GM12891 (cell line): ENCODE data around the gene TBX6.
A peak's percentile ranks its signal among the peaks of the same experiment; 100 is the strongest.

ENCODE experiments used
- DNase-seq: peaks from one replicate; pipeline ENCODE4 v3.0.0; 2011; ENCODE audit warnings: low spot score; ENCODE audit not compliant: insufficient read length
- FAIRE-seq: peaks from 2 replicates; lab custom pipeline; 2011; peaks lifted over from hg19 to GRCh38; lab: Jason Lieb, UNC
- PAX5 ChIP-seq: IDR thresholded peaks from 2 replicates; pipeline ENCODE4 v1.6.1; 2011; ENCODE audit warnings: low read length, moderate library complexity, mild to moderate bottlenecking; ENCODE audit not compliant: insufficient read depth, severe bottlenecking
- POLR2A ChIP-seq: IDR thresholded peaks from 2 replicates; pipeline ENCODE4 v1.6.1; 2011; ENCODE audit warnings: low read depth, low read length, control low read depth
- POLR2AphosphoS5 ChIP-seq: IDR thresholded peaks from 2 replicates; pipeline ENCODE4 v1.6.1; 2011; ENCODE audit warnings: low read depth, low read length, control low read depth
- POU2F2 ChIP-seq: IDR thresholded peaks from 2 replicates; pipeline ENCODE4 v1.6.1; 2011; ENCODE audit warnings: low read depth, mild to moderate bottlenecking, control low read depth, low read length, moderate library complexity
- SPI1 ChIP-seq: IDR thresholded peaks from 2 replicates; pipeline ENCODE4 v1.6.1; 2011; ENCODE audit warnings: low read depth, low read length, control low read depth
- TAF1 ChIP-seq: IDR thresholded peaks from 2 replicates; pipeline ENCODE4 v1.6.1; 2011; ENCODE audit warnings: low read depth, low read length, control low read depth

Gene TBX6

GRCh38 chr16:30076276-30076791 lies 15.4 kb downstream of the TBX6 start:
- no peak for DNase-seq
- no peak for TF ChIP-seq PAX5
- no peak for TF ChIP-seq SPI1
- TF ChIP-seq POLR2A, result no peak
- no peak for TF ChIP-seq TAF1
- TF ChIP-seq POLR2AphosphoS5, result no peak
- no peak for TF ChIP-seq POU2F2
- FAIRE-seq, result no peak

GRCh38 chr16:30075503-30076275 lies 16.0 kb downstream of the TBX6 start, which contains the start of gene PPP4C:
TSS of gene PPP4C (plus strand) at chr16:30075994. CDS start at chr16:30076378, 384 bp downstream.
- FAIRE-seq (peak; percentile 83), DNase-seq (peak; percentile 98)
- TF ChIP-seq SPI1, result peak; percentile 35
- no peak for TF ChIP-seq PAX5
- TF ChIP-seq TAF1, result peak; percentile 75
- TF ChIP-seq POU2F2, result peak; percentile 63; the same call in 1 of the 2 replicates
- TF ChIP-seq POLR2A, result peak; percentile 88
- peak; percentile 85 for TF ChIP-seq POLR2AphosphoS5

DNA sequence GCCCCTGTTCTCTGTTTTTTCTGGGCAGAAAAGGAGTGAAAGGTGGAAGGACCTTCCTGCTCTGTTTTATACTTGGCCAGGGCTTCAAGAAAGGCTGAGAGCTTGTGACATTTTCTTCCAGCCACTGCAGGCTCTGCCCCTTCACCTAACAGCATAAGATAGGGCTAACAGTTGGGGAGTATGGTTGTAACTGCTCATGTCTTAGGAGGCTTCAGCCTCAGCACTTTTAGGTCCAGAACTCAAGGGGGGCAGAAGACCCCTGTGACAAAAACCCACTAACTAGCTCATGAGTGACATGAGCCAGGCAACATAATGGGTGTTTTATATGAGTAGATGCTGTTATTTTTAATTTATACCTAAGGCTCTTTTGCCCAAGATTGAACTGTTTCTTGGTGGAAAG lies 21.2 kb downstream of the TBX6 start:
- FAIRE-seq (no peak), DNase-seq (no peak)
- TF ChIP-seq POLR2A (no peak), TAF1 (no peak), SPI1 (no peak), PAX5 (no peak), POU2F2 (no peak), POLR2AphosphoS5 (no peak)

DNA sequence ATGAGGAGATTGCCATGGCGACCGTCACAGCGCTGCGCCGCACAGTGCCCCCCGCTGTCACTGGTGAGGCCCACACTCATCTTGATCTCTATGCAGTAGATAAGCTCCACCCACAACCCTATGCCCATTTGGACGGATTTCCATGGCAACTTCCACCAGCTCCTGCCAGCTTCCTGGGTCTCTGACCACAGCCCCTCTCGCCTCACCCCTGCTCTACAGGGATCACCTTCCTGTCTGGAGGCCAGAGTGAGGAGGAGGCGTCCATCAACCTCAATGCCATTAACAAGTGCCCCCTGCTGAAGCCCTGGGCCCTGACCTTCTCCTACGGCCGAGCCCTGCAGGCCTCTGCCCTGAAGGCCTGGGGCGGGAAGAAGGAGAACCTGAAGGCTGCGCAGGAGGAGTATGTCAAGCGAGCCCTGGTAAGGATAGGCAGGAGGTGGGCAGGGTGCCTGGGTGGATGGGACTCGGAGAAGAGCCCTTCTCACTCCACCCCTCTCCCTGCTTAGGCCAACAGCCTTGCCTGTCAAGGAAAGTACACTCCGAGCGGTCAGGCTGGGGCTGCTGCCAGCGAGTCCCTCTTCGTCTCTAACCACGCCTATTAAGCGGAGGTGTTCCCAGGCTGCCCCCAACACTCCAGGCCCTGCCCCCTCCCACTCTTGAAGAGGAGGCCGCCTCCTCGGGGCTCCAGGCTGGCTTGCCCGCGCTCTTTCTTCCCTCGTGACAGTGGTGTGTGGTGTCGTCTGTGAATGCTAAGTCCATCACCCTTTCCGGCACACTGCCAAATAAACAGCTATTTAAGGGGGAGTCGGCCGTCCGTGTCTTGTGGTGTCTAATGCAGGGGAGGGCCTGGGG lies 21.9 kb downstream of the TBX6 start:
- DNase-seq (no peak), FAIRE-seq (no peak)
- no peak for TF ChIP-seq PAX5
- TF ChIP-seq TAF1, result no peak
- no peak for TF ChIP-seq POLR2AphosphoS5
- no peak for TF ChIP-seq SPI1
- no peak for TF ChIP-seq POU2F2
- TF ChIP-seq POLR2A, result no peak

- TF ChIP-seq TAF1 (no peak), POLR2AphosphoS5 (no peak; the same call in none of the 2 replicates), SPI1 (no peak), POU2F2 (no peak), PAX5 (no peak), POLR2A (no peak)
- FAIRE-seq (no peak), DNase-seq (no peak)
Observed at GRCh38 chr16:30068750-30069610, 22.7 kb downstream of the TBX6 start.

- FAIRE-seq (no peak), DNase-seq (no peak)
- TF ChIP-seq POLR2AphosphoS5 (no peak), SPI1 (no peak), POU2F2 (no peak), TAF1 (no peak), POLR2A (no peak), PAX5 (no peak)
Observed at GRCh38 chr16:30068333-30068732, 23.4 kb downstream of the TBX6 start.

DNA sequence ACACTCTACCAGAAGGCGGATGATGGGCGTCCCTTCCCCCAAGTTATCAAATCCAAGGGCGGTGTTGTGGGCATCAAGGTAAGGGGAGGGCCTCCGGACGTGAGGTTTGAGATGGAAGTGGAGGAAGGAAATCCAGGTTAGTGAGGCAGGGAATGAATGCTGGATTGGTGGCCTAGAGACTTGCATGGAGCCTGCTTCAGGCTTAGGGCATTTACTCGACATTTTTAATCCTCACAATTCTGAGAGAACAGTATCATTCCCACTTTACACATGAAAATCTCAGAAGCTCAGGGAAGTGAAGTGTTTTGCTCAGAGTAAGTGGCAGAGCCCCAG lies 24.2 kb downstream of the TBX6 start:
- DNase-seq, result no peak
- TF ChIP-seq PAX5, result no peak
- TF ChIP-seq POLR2A, result no peak
- TF ChIP-seq SPI1, result no peak
- no peak for TF ChIP-seq TAF1
- TF ChIP-seq POU2F2, result no peak
- no peak for TF ChIP-seq POLR2AphosphoS5
- FAIRE-seq, result no peak

DNA sequence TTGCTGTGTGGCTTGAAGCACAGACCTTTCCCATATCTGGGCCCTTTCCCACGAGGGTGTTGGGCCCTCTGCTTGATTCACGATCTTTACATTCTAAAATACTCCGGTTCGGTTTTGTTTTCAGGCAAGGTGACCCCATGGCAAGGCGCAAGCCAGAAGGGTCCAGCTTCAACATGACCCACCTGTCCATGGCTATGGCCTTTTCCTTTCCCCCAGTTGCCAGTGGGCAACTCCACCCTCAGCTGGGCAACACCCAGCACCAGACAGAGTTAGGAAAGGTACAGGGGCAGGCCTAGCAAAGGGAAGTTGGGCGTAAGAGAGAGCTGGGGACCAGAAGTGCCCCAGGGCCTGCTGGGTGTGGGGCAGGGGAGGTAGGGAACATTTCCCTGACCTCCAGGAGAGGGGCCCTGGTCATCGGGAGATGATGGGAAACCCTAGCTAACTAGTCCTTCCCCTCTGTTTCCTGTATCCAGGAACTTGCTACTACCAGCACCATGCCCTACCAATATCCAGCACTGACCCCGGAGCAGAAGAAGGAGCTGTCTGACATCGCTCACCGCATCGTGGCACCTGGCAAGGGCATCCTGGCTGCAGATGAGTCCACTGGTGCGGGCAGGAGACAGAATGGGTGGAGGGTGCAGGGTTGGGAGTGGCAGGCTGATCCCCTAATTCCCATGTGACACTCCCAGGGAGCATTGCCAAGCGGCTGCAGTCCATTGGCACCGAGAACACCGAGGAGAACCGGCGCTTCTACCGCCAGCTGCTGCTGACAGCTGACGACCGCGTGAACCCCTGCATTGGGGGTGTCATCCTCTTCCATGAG lies 24.8 kb downstream of the TBX6 start:
- TF ChIP-seq TAF1 (no peak), POLR2A (no peak), PAX5 (no peak), SPI1 (no peak), POU2F2 (no peak), POLR2AphosphoS5 (no peak)
- DNase-seq, result no peak
- FAIRE-seq, result no peak
